Ammon's horn (tissue), 1 donor: ENCODE results near the gene RIBC2.
A peak's percentile ranks its signal among the peaks of the same experiment; 100 is the strongest.
"Not testable (repeated sequence)": the region's sequence is repeated elsewhere in the genome, so short reads cannot be mapped to it uniquely, and the experiment has no call there.

Experiments
- DNase-seq: peaks from one replicate; pipeline ENCODE4 v3.0.0-alpha.2; 2016; ENCODE audit warnings: low spot score

Gene RIBC2

DNA sequence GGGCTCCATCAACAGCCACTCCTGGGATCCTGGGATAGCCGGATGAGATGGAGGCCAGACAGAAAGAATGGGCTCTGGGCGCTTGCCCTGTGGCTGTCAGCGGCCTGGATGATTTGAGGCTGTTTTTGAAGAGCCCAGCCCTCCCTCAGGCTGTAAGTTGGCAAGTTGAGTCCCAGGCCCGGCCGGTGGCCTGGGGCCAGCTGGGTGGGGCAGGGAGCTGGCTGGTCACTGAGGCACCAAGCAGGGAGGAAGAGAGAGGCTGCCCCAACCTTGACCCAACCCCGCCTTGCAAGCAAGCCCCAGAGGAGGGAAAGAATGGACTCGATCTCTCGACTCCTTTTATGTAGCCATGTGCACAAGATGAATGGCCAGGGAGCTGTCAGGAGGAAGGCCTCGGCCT lies 34.9 kb downstream of the RIBC2 start:
- DNase-seq: no peak

DNA sequence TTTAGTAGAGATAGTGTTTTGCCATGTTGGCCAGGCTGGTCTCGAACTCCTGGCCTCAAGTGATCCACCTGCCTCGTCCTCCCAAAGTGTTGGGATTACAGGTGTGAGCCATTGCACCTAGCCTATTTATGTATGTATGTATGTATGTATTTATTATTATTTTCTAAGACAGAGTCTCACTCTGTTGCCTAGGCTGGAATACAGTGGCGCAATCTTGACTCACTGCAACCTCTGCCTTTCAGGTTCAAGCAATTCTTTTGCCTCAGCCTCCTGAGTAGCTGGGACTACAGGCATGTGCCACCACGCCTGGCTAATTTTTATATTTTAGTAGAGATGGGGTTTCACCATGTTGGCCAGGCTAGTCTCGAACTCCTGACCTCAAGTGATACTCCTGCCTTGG lies 35.9 kb downstream of the RIBC2 start:
- DNase-seq: not testable (repeated sequence)

DNA sequence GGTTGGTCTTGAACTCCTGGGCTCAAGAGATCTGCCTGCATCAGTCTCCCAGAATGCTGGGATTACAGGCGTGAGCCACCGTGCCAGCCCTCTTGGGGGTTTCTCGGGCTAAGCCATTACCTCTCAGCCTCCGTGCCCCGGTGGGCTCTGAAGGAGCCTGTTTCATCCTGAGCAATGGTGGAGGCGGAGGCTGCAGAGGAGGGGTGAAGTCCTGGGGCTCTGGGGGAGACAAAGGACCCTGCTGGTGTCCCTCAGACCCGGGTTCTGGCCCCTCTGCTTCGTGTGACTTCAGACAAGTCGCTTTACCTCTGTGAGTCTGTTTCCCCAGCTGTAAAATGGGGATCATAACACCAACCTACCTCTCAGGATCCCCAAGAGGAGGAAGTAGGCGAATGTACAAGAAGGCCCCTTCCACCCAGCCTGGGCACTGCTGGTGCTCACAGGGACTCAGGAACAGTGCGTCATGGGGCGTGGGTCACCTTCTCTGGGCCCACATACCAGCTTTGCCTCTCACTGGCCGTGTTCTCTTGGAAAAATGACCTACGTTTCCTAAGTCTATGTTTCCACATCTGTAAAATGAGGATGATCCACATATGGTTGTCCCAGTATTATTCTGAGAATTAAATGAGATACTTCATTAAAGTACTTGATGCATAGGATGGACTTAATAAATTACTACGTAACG lies 36.8 kb downstream of the RIBC2 start:
- DNase-seq: no peak

DNA sequence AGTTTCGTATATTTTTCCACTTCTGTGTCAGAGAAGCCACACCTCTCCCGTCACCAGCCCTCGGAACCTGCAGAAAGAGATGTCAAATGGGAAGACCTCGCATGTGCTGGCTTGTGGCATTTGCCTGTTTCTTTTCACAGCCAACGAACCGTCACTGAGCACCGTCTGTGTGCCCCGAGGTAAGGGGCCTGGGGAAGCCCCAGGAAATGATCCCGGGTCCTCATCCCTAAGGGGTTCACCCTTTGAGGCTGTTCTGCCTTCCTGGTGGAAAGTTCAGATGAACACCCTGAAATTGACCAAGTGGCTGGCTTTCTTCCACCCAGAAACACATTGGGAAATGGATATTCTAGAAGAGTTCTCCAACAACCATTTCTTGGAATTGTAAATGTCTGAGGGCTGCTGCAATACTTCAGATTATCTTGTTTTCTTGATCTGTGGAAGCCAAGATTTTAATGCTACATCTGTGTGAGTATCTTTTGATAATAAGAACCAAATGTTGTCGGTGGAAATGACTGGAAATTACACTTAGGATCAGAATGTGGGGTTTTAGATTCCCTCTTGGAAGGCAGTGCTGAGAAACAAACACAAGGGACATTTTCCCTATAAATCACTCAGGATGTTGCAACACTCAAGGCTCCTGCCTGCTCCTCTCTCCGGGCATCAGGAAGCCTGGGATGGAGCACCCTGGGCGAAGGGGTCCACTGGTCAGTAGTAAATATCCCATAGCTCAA lies 37.6 kb downstream of the RIBC2 start:
- DNase-seq: no peak

- no peak for DNase-seq
These were observed 38.5 kb downstream of the RIBC2 start for GRCh38 chr22:45451972-45452371.

GRCh38 chr22:45452565-45453379 lies 39.3 kb downstream of the RIBC2 start:
- DNase-seq: no peak

GRCh38 chr22:45453764-45454163 lies 40.3 kb downstream of the RIBC2 start:
- DNase-seq: no peak

GRCh38 chr22:45454275-45454674 lies 40.8 kb downstream of the RIBC2 start:
- DNase-seq: no peak

GRCh38 chr22:45455212-45455611 lies 41.7 kb downstream of the RIBC2 start:
- no peak for DNase-seq

DNA sequence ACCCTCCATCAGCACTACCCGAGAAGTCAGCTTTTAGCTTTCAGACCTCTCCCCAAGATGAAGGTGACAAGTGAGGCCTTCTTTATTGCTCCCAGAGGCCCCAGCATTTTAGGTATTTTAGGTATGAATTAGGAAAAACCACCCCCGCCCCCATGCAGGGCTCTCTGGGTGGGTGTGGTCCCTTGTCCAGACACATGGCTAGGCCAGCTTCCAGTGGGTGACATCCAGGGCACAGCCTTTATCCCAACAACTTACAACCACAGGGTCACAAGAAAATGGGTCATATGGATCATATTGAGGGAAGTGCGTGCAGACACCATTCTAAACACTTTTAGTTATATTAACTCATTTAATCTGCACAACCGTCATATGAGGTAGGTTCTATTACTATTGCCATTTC lies 42.1 kb downstream of the RIBC2 start:
- no peak for DNase-seq

DNA sequence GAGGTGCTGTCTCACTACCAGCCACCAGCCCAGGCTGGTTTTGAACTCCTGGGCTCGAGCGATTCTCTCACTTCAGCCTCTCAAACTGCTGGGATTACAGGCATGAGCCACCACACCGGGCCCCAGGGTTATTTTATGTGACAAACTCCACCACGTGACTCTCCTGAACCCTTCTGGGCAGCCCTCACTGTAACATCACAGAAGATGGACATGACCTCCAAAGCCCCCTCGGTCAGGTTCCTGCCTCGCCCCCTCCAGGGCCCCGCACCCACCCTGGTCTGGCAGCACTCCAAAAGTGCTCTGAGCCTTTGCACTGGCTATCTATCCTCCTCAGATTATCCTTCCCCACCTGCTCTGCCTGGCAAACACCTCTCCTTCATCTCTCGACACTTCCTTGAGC lies 43.3 kb downstream of the RIBC2 start:
- no peak for DNase-seq

GRCh38 chr22:45458532-45458931 lies 45.0 kb downstream of the RIBC2 start:
- DNase-seq: no peak

DNA sequence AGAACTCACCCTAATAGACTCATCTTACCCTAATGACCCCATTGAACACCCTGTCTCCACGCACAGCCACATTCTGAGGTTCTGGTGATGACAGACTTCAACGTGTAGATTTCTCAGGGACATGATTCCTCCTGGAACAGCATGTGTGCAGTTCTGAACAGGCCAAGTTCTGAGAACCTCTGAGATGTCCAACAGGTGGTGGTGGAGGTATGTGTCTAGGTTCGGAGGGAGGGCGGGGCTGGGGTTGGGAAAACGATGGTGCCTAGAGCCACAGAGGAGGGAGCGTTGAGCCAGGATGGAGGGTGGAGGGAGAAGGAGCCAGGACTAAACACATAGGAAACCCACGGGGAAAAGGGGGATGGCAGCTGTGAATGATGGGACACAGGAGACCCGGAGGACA lies 45.7 kb downstream of the RIBC2 start:
- no peak for DNase-seq

DNA sequence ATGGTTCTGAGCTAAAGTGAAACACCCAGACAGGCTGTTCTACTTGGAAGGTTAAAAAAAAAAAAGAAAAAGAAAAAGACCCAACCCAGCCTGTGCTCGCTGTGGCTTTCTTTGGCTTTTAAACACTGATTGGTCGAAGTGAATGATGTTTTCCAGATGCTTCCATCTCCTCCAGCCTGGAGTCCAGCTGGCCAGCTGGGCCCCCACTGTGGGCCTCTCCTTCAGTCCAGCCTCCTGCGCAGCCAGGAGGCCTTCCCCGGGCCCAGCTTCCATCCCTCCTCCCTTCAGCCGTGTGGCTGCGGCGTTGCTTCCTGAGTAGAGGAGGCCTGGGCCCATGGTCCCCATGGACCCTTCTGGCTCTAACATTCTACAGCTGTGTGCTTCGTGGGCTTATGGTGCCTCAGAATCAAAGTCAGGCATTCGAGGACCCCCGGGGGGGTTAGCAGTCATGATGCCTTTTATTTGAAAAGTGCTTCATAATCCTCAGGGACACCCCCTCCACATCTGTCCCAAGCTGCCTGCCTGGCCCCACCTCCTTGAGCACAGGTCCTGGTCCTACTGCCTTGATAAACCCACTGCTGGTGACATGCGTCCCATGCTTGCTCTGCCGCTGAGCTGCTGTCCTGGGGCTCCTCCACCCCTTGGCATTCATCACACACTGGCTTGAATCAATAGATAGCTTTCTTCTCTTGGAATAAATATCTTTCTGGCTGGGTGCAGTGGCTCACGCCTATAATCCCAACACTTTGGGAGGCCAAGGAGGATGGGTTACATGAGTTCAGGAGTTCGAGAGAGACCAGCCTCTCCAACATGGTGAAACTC lies 47.0 kb downstream of the RIBC2 start:
- no peak for DNase-seq

- no peak for DNase-seq
These were observed 48.7 kb downstream of the RIBC2 start for GRCh38 chr22:45462034-45462655.

DNA sequence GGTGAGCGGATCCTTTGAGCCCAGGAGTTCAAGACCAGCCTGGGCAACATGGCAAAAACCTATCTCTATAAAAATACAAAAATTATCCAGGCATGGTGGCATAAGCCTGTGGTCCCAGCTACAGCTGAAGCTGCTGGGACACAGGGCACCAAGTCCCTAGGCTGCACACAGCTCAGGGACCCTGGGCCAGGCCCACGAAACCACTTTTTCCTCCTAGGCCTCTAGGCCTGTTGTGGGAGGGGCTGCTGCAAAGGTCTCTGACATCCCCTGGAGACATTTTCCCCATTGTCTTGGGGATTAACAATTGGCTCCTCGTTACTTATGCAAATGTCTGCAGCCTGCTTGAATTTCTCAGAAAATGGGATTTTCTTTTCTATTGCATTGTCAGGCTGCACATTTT lies 50.2 kb downstream of the RIBC2 start:
- DNase-seq: not testable (repeated sequence)

DNA sequence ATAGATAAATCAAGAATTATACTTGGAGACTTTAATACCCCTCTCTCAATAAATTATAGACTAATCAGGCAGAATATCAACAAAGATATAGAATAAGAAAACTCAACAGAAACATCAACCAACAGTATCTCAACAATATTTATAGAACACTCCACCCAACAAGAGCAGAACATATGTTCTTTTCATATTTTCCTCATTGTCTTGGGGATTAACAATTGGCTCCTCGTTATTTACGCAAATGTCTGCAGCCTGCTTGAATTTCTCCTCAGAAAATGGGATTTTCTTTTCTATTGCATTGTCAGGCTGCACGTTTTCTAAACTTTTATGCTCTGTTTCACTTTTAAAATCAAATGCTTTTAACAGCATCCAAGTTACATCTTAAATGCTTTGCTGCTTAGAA lies 52.1 kb downstream of the RIBC2 start:
- no peak for DNase-seq

GRCh38 chr22:45468872-45469271 lies 55.4 kb downstream of the RIBC2 start:
- DNase-seq: peak; percentile 16

DNA sequence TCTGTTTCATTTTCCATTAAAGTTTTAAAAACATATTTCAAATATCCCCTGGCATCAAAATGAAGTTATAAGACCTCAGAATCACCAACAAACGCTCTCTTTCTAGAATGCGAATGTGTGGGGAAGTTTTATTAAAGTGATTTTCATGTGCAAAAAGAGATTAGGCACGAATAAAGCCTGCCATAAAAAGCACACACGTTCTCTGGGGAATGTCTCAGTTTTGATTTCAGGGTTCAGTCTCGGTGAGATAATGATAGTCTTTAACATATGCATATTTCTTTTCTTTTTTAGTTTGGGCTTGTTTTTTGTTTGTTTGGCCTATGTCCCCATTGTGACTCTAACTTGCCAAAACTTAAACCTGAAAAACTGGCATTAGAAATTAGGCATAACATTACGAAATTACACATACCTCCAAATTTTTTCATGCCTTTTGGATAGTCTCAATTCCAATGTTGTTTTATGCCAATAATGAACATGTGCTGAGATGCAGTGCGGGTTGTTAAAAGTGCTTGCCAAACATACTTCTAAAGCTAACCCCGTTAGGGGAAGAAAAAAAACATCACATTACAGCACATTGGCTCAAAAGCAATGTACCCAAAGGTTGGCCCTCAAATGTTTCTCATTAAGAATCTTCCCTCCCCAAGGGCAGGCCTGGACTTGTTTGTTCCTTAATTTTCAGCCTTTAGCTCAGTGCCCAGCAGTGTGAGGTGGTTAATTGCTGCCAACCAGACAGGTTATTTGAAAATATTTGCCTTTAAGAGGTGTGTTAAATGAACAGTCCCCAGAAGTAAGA lies 56.0 kb downstream of the RIBC2 start:
- no peak for DNase-seq

DNA sequence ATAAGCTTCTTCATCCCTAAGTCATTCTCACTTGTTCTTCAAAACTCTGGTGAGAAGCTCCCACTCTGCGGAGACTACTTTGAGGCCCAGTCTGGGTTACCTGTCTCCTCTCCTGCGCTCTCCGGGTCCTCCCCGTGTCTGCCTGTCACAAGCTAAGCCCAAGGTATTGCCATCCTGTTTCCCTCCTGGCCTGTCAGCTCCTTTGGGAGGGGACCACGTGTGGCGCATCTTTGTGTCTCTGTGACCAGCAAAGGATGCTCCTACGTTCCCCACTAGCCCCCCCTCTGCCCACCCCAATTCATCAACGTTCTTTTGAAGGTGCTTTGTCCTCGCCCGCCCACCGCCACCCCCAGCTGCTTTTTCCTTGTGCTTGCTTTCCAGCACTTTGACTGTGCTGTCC lies 57.4 kb downstream of the RIBC2 start:
- no peak for DNase-seq

- DNase-seq: no peak
These were observed 58.9 kb downstream of the RIBC2 start for GRCh38 chr22:45472426-45472825.
